Mesothelial cell of epicardium (in vitro differentiated cells): ENCODE data around the gene SDS. TPM values are rescaled to one million over a fixed set of nuclear protein-coding genes. Genes with fewer than 3 reads are reported as not detected.

Experiments
- DNase-seq, 2 experiments: peaks; one replicate each; pipeline ENCODE4 v3.0.0; 2021; ENCODE audit warnings: low spot score in 2 of 2; ENCODE audit not compliant: unreplicated experiment in 2 of 2
- H3K27ac Mint-ChIP-seq: 2 replicates; pipeline ENCODE4 v1.8.0; 2021; ENCODE audit warnings: mixed read lengths
- H3K27me3 Mint-ChIP-seq: 2 replicates; pipeline ENCODE4 v1.8.0; 2021; ENCODE audit warnings: low read depth, mixed read lengths
- H3K36me3 Mint-ChIP-seq: 2 replicates; pipeline ENCODE4 v1.8.0; 2021; ENCODE audit warnings: mixed read lengths
- H3K4me1 Mint-ChIP-seq: 2 replicates; pipeline ENCODE4 v1.8.0; 2021; ENCODE audit warnings: mixed read lengths
- H3K4me3 Mint-ChIP-seq: 2 replicates; pipeline ENCODE4 v1.8.0; 2021; ENCODE audit warnings: mild to moderate bottlenecking, moderate library complexity, mixed read lengths
- H3K9me3 Mint-ChIP-seq: 2 replicates; pipeline ENCODE4 v1.8.0; 2021; ENCODE audit warnings: mixed read lengths
- CTCF ChIP-seq: fragments of 200-600 bp; sonication (generic); IDR thresholded peaks from one replicate; pipeline ENCODE4 v1.5.0; 2021; ENCODE audit warnings: antibody characterized with exemption; ENCODE audit not compliant: unreplicated experiment
- total RNA-seq: library from RNA; stranded (reverse); gene quantifications from 3 replicates; pipeline ENCODE4 v1.2.1, GENCODE V29; 2021

SDS gene
- total RNA-seq, 1 donor from 2014 or later: not detected

- H3K4me3 Mint-ChIP-seq: no peak overlapping the region
- no peaks in the 10 kb centered on the region for H3K4me1 Mint-ChIP-seq
- DNase-seq: no peak
- H3K36me3 Mint-ChIP-seq: no peaks in the 10 kb centered on the region
- no peak for TF ChIP-seq CTCF
- H3K9me3 Mint-ChIP-seq: no peaks in the 10 kb centered on the region
- H3K27me3 Mint-ChIP-seq: no peaks in the 10 kb centered on the region
- no peak overlapping the region for H3K27ac Mint-ChIP-seq
Measured at GRCh38 chr12:113351089-113351488, 52.6 kb downstream of the SDS start.

DNA sequence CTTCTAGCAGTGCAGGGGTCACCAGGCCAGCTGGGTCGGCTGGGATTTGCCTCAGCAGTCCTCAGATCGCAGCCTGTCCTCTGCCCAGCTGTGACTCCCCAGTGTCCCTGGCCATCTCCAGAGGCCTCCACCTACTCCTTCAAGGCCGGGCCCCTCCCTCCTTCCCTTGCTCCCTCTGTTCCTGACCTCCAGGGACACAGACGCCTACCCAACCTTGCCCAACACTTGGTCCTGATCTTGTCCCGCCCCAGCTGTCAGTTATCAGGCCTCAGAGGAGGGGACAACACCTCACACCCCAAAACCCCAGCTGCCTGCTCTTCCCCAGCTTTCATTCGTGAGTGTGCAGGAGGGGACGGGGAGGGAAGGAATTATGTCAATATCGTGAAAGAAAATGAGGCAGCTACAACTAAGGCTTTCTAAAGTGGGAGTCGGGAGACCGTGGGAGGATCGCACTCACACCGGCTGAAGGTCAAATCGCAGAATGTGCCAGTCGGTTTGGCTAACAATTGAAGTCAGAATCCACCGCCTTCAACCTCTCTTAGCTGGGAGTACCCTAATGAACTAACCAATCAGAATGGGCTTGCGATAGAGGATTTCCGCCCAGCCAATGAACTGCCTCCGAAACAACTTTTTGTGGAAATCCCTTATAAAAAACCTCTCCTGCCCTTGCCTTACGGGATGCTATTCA is 54.7 kb downstream of the SDS start:
- no peaks in the 10 kb centered on the region for H3K36me3 Mint-ChIP-seq
- no peaks in the 10 kb centered on the region for H3K9me3 Mint-ChIP-seq
- no peak overlapping the region for H3K4me3 Mint-ChIP-seq
- TF ChIP-seq CTCF: no peak
- no peaks in the 10 kb centered on the region for H3K4me1 Mint-ChIP-seq
- no peak for DNase-seq
- H3K27ac Mint-ChIP-seq: no peak overlapping the region
- no peaks in the 10 kb centered on the region for H3K27me3 Mint-ChIP-seq

GRCh38 chr12:113347892-113348291 is 55.8 kb downstream of the SDS start:
- H3K36me3 Mint-ChIP-seq: no peaks in the 10 kb centered on the region
- H3K9me3 Mint-ChIP-seq: no peaks in the 10 kb centered on the region
- H3K4me1 Mint-ChIP-seq: no peaks in the 10 kb centered on the region
- no peak for DNase-seq
- H3K27ac Mint-ChIP-seq: no peak overlapping the region
- no peaks in the 10 kb centered on the region for H3K27me3 Mint-ChIP-seq
- no peak for TF ChIP-seq CTCF
- no peak overlapping the region for H3K4me3 Mint-ChIP-seq

GRCh38 chr12:113347107-113347506 is 56.6 kb downstream of the SDS start:
- H3K9me3 Mint-ChIP-seq: no peaks in the 10 kb centered on the region
- DNase-seq: no peak

GRCh38 chr12:113346353-113346752 is 57.3 kb downstream of the SDS start:
- H3K36me3 Mint-ChIP-seq: no peaks in the 10 kb centered on the region
- H3K27me3 Mint-ChIP-seq: no peaks in the 10 kb centered on the region
- DNase-seq: no peak
- no peak overlapping the region for H3K27ac Mint-ChIP-seq
- H3K9me3 Mint-ChIP-seq: no peaks in the 10 kb centered on the region
- no peak for TF ChIP-seq CTCF
- H3K4me1 Mint-ChIP-seq: no peaks in the 10 kb centered on the region
- no peak overlapping the region for H3K4me3 Mint-ChIP-seq

More at GRCh38 chr12:113347107-113347506, 56.6 kb downstream of the SDS start:
- Mint-ChIP-seq H3K27me3 (no peaks in the 10 kb centered on the region), H3K4me3 (no peak overlapping the region), H3K4me1 (no peaks in the 10 kb centered on the region), H3K36me3 (no peaks in the 10 kb centered on the region), H3K27ac (no peak overlapping the region)
- TF ChIP-seq CTCF: no peak
